Measurements from ENCODE around the gene KLHL22.

DNA sequence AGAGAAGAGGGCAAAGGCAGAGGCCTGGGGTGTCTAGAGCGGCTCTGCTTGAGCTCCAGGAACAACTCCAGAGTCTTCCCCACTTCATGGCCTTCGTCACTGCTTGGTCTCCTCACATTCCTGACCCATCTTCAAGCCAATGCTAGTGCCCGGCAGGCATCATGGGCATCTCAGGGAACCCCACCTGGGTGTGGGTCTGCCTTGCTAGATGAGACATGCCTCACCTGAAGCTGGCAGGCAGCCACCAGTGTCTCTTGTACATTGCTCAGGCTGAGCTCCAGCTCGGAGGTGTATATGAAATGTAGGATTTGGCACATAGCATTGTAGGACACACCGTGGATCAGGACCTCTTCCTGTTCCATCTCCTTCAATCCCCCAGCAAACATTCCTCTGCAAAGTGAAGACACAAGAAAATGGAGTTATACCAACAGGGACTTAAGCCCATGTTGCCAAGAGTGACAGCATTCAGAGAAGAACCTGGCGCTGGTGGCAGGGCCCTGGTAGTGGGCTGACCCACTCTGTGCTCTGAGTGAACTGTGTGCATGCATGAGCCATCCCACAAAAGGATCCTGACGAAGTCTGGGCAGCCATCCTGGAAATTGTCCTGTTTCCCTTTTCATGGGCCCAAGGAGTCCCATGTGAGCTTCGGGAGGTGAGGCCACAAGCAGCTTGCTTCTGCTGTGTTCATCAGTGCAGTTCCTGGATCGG lies 24.3 kb downstream of the KLHL22 start:
- TF ChIP-seq POLR2A (IDR thresholded peaks at IDR 0.05) (no peak), CTCF (IDR thresholded peaks at IDR 0.05) (no peak), POLR2AphosphoS5 (IDR thresholded peaks at IDR 0.05) (no peak)
